ENCODE results near the gene COL17A1.

GRCh38 chr10:104085801-104086400 is at the start of gene COL17A1:
- TF ChIP-seq, protein P1, sequence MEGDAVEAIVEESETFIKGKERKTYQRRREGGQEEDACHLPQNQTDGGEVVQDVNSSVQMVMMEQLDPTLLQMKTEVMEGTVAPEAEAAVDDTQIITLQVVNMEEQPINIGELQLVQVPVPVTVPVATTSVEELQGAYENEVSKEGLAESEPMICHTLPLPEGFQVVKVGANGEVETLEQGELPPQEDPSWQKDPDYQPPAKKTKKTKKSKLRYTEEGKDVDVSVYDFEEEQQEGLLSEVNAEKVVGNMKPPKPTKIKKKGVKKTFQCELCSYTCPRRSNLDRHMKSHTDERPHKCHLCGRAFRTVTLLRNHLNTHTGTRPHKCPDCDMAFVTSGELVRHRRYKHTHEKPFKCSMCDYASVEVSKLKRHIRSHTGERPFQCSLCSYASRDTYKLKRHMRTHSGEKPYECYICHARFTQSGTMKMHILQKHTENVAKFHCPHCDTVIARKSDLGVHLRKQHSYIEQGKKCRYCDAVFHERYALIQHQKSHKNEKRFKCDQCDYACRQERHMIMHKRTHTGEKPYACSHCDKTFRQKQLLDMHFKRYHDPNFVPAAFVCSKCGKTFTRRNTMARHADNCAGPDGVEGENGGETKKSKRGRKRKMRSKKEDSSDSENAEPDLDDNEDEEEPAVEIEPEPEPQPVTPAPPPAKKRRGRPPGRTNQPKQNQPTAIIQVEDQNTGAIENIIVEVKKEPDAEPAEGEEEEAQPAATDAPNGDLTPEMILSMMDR (IDR thresholded peaks at IDR 0.05) = no peak
- TF ChIP-seq EP300 (IDR thresholded peaks at IDR 0.05) (no peak), POLR2AphosphoS5 (IDR thresholded peaks at IDR 0.05) (no peak), POLR2A (IDR thresholded peaks at IDR 0.05; ENCODE audit: low read depth) (no peak)

Measured in esophagus muscularis mucosa (tissue), 4 donors.